GM23248 (cell line): ENCODE measurements around the gene RBMS3.

Source experiments
- EZH2 ChIP-seq: fragments of 200-600 bp; sonication (generic); IDR thresholded peaks from 2 replicates; pipeline ENCODE4 v1.6.1; 2018; ENCODE audit warnings: antibody characterized with exemption, mild to moderate bottlenecking; ENCODE audit not compliant: insufficient read depth, poor library complexity, severe bottlenecking
- EZH2phosphoT487 ChIP-seq: fragments of 200-600 bp; sonication (generic); IDR thresholded peaks from 2 replicates; pipeline ENCODE4 v1.6.1; 2018; ENCODE audit warnings: antibody characterized with exemption, moderate library complexity, mild to moderate bottlenecking, low read depth; ENCODE audit not compliant: insufficient read depth

GRCh38 chr3:29754346-29754745 is 473.5 kb downstream of the RBMS3 start:
- TF ChIP-seq EZH2 = no peak
- no peak for TF ChIP-seq EZH2phosphoT487
